NCI-H345 (cell line): Measurements from ENCODE around the gene DVL2.
"Not testable (repeated sequence)": the region's sequence is repeated elsewhere in the genome, so short reads cannot be mapped to it uniquely, and the experiment has no call there.

Source experiments
- DNase-seq: peaks from one replicate; lab custom pipeline; 2025; lab: John Stamatoyannopoulos, UW

DVL2 gene

GRCh38 chr17:7196651-7197401, 37.5 kb downstream of the DVL2 start:
- no peak for DNase-seq

GRCh38 chr17:7195971-7196370, 38.3 kb downstream of the DVL2 start:
- DNase-seq = no peak

DNA sequence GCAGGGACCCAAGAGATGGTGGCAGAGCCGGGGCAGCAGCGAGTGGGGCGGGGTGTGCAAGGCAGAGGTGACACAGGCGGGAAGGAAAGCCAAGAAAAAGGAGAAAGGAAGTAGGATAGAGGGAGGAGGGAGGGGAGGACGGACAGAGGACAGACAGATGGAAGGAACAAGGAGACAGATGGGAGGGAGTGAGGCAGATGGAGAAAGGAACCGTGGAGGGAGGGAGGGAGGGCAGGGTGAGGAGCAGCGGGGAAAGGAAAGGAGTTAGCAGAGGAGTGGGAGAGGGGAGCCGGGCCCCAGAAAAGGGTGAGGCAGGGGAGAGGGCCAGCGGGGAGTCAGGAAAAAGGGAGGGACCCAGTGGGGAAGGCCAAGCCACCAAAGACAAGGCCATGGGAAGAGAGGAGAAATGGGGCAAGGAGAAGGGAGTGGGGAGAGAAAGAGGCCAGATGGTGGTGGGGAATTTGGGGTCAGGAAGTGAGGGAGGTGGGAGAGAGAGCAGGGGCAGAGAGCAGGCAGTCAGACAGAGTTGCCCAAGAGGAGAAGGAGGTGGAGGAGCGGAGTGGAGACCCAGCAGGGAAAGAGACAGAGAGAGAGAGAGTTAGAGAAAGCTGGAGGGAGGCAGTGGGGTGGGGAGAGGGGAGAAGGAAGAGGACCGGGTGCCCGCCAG, 41.9 kb downstream of the DVL2 start:
- DNase-seq = no peak

DNA sequence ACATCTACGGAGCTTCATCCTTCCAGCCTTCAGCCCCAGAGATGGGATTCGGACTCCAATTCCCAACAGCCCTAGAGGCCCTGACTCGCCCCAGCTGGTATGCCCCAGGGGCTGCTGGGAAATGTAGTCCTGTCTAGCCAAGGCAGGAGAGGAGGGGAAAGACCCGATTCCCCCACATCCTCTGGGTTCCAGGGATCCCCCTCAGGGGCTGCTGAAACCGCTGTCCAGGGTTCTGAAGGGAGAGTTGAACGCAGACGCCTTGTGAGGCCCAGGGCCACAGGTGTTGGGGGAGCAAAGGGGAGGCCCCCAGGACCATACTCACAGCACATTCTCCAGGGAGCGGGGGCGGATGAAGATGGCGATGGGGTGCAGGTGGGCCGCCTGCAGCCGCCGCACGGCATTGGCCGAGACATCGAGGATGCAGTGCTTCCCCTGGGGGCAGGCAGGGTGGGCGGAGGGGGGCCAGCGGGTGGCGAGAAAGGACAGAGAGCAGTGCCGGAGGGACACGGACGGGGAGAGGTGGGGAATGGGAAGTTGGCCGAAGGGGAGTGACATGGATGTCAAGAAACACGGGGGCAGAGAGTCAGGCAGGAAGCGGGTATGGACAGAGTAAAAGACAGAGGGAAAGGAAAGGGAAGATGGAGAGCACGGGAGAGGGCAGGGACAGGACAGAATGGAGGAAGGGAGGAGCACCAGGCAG, 42.6 kb downstream of the DVL2 start:
- no peak for DNase-seq

DNA sequence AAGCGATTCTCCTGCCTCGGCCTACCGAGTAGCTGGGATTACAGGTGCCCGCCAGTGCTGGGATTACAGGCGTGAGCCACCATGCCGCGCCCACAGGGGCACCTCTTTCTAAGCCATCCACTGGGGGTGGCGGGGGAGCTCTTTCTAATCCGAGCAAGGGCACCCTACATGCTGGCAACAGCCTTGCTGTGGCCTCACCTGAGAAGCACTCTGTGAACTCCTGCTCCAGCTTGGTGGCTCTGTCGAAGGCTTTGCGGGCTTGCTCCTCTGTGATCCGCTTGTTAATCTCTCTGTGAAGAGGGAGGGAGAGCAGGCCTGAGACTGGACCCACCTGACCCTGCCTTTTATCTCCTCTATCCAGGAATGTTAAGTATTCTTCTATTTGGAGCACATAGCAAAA, 43.2 kb downstream of the DVL2 start:
- no peak for DNase-seq

- no peak for DNase-seq
These were observed 43.9 kb downstream of the DVL2 start for GRCh38 chr17:7190276-7190917.

- DNase-seq = no peak
These were observed 48.1 kb downstream of the DVL2 start for GRCh38 chr17:7186241-7186640.

GRCh38 chr17:7184647-7185046, 49.7 kb downstream of the DVL2 start:
- DNase-seq = no peak

- DNase-seq = peak; percentile 27
These were observed 50.2 kb downstream of the DVL2 start for GRCh38 chr17:7184091-7184488.

- no peak for DNase-seq
These were observed 50.8 kb downstream of the DVL2 start for GRCh38 chr17:7183433-7184090.

GRCh38 chr17:7182101-7182500, 52.2 kb downstream of the DVL2 start:
- not testable (repeated sequence) for DNase-seq

DNA sequence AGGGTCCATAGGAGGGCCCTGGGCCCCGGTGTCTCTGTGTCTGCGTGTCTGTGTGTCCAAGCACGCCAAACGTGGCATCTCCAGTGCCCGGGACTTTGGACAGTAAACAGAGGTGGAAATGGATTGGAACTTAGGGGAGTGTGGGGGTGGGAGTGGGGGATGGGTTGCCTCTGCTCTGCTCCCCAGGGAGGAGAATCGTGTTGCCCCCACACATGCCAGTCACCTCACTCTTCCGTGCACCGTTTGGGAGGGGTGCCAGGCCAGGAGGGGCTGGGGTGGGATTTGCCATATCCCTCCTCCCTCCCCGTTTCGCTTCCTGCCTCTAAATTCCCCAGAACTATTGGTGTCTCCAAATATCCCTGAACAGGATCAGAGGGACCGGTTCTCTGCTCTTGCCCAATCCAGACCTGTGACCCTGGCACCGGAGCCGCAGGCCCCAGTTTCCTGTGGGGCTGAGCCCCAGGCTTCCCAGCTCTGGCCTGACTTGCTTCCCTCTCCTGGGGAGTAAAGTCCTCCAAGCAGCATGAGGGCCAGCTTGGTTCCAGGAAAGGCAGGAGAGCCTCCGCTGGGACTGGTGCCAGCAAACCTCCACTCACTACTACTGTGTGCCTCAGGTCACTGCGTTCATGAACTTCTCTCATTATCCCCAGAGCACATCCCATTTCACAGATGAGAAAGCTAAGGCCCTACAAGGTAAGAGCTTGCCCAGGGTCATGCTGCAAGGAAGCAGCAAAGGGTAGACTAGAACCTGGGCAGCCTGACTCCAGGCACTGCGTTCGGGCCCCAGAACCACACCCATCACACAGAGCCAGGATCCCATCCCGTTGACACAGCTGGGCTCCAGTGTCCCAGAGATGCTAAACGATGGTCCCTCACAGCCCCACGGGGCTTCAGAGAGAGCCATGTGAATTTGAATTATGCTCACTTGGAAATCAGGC, 54.7 kb downstream of the DVL2 start, which contains the start of gene ASGR1:
Gene ASGR1, minus strand, starts transcription at position 54 of the 938 bp plus-strand sequence. CDS start 807 bp downstream, outside the sequence.
- no peak for DNase-seq

- DNase-seq = no peak
These were observed 55.4 kb downstream of the DVL2 start for GRCh38 chr17:7178973-7179316.

- peak; percentile 47 for DNase-seq
These were observed 56.3 kb downstream of the DVL2 start for GRCh38 chr17:7177954-7178477.

GRCh38 chr17:7177191-7177953, 56.9 kb downstream of the DVL2 start:
- peak; percentile 75 for DNase-seq

GRCh38 chr17:7176841-7177190, 57.5 kb downstream of the DVL2 start:
- no peak for DNase-seq

DNA sequence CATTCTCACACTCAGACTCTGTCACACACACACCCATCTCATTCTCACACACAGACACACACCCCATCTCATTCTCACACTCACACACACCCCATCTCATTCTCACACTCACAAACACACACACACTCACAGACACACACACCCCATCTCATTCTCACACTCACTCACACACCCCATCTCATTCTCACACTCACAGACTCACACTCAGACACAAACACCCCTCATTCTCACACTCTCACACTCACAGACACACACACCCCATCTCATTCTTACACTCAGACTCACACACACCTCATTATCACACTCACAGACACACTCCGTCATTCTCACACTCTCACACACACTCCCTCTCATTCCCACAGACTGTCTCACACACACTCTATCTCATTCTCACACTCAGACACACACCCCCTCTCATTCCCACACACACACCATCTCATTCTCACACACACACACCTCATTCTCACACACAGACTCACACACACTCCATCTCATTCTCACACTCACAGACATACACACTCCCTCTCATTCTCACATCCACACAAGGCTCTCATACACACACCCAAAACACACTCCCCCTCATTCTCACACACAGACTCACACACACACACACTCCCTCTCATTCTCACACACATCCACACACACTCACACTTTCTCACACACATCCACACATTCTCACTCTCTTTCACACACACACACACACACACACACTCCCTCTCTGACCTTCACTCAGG, 58.0 kb downstream of the DVL2 start:
- DNase-seq = no peak
